AG04449 (cell line): ENCODE results near the gene ANK2.

Experiments used
- CTCF ChIA-PET: fragments of 350-600 bp; formaldehyde crosslinking; extraction: SDS; loops from one replicate; lab custom pipeline; 2021; ENCODE audit warnings: antibody characterized with exemption; lab: Yijun Ruan, JAX
- POLR2A ChIA-PET: fragments of 400-600, 350-600 bp; formaldehyde crosslinking; extraction: SDS; loops from one replicate; lab custom pipeline; 2020; ENCODE audit warnings: antibody characterized with exemption, inconsistent platforms; lab: Yijun Ruan, JAX
- DNase-seq: peaks from one replicate; pipeline ENCODE4 v3.0.0-alpha.2; 2010; ENCODE audit warnings: low read depth, low spot score
- H3K4me3 ChIP-seq: 2 replicates; pipeline ENCODE4 v1.5.1; 2011; ENCODE audit warnings: low read depth, mild to moderate bottlenecking, control low read depth, low read length
- TF ChIP-seq, protein P1 (sequence below): IDR thresholded peaks from one replicate; pipeline ENCODE4 v1.5.1; 2011; ENCODE audit warnings: mild to moderate bottlenecking, moderate library complexity, low read length, control low read depth, inconsistent platforms; ENCODE audit not compliant: insufficient read depth; ENCODE audit errors: missing control alignments

ANK2 gene

DNA sequence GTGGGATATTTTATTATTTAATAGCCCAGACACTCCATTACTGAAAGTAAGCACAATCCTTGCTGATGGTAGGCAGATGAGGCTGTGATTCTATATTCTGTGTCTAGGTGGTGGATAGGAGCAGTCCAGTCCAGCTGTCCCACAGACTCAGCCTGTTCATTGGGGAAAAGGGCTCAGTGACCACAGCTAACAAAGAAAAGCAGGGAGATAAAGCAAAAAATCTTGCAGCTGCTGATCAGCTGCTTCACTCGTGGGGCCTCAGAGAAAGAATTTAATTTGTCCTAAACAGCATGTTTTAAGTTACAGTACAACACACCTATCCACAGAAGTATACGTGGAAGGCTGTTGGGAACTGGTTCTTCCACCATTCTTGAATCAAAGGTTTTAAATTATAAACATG lies 40.7 kb upstream of the ANK2 start:
- POLR2A ChIA-PET: no interaction called here
- TF ChIP-seq, protein P1, sequence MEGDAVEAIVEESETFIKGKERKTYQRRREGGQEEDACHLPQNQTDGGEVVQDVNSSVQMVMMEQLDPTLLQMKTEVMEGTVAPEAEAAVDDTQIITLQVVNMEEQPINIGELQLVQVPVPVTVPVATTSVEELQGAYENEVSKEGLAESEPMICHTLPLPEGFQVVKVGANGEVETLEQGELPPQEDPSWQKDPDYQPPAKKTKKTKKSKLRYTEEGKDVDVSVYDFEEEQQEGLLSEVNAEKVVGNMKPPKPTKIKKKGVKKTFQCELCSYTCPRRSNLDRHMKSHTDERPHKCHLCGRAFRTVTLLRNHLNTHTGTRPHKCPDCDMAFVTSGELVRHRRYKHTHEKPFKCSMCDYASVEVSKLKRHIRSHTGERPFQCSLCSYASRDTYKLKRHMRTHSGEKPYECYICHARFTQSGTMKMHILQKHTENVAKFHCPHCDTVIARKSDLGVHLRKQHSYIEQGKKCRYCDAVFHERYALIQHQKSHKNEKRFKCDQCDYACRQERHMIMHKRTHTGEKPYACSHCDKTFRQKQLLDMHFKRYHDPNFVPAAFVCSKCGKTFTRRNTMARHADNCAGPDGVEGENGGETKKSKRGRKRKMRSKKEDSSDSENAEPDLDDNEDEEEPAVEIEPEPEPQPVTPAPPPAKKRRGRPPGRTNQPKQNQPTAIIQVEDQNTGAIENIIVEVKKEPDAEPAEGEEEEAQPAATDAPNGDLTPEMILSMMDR: no peak
- no peak for DNase-seq
- CTCF ChIA-PET: no interaction called here
- no peak overlapping the region for H3K4me3 ChIP-seq

GRCh38 chr4:113009461-113009860 lies 40.0 kb upstream of the ANK2 start:
- DNase-seq: no peak
- no peak overlapping the region for H3K4me3 ChIP-seq
- CTCF ChIA-PET: no interaction called here
- POLR2A ChIA-PET: no interaction called here
- TF ChIP-seq, protein P1: no peak

DNA sequence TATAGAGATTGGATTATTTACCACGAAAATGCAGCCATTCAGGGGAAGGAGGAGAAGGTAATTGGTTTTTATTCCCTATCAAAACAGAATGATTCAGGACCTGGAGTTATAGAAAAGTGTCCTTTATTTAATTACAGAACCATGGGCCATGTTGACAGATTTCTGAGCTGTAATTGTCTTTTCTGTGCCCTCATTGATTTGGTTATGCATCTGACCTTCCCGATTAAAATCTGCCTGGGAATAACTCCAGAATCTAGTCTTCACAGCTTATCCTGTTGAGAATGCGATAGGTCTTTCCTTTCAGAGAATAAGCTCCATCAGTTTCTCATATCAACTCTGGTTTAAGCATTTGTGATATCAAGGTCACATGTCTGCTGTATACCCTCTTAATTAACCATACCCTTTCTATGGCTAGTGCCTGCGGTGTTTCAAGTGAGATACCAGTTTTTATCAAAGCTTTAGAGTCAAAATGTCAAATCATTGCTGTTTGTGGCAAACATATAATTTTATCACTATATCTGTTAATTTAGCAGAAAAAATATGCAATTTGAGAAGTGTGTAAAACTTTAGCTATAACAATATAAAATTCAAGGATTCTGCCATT lies 37.2 kb upstream of the ANK2 start:
- no peak overlapping the region for H3K4me3 ChIP-seq
- no peak for DNase-seq
- CTCF ChIA-PET: interaction anchor here (1.5 kb wide), 1 partner anchor 8 kb away, joined by 4 read pairs; no protein-coding TSS in a partner anchor
- POLR2A ChIA-PET: no interaction called here
- TF ChIP-seq, protein P1: no peak

- ChIA-PET CTCF (interaction anchor here (1.5 kb wide), 1 partner anchor 8 kb away, joined by 4 read pairs; no protein-coding TSS in a partner anchor), POLR2A (no interaction called here)
- no peak overlapping the region for H3K4me3 ChIP-seq
- TF ChIP-seq, protein P1: no peak
- no peak for DNase-seq
Measured at GRCh38 chr4:113012786-113013185, 36.7 kb upstream of the ANK2 start.

- DNase-seq: no peak
- H3K4me3 ChIP-seq: no peak overlapping the region
- CTCF ChIA-PET: no interaction called here
- TF ChIP-seq, protein P1: no peak
- POLR2A ChIA-PET: no interaction called here
Measured at GRCh38 chr4:113013751-113014150, 35.7 kb upstream of the ANK2 start.

- ChIA-PET CTCF (interaction anchor here (2.1 kb wide), 1 partner anchor 10 kb away, joined by 7 read pairs; no protein-coding TSS in a partner anchor), POLR2A (no interaction called here)
- TF ChIP-seq, protein P1: no peak
- no peak overlapping the region for H3K4me3 ChIP-seq
- no peak for DNase-seq
Measured at GRCh38 chr4:113016377-113016776, 33.1 kb upstream of the ANK2 start.
